ENCODE measurements around the gene ITPKC. TPM values are rescaled to one million over a fixed set of nuclear protein-coding genes. Genes with fewer than 3 reads are reported as not detected.
A peak's percentile ranks its signal among the peaks of the same experiment; 100 is the strongest.

ITPKC gene
- total RNA-seq, 4 donors from 2014 or later, result 58.5 to 127 (median 95.7) TPM

- Histone ChIP-seq H3K4me1 (peaks cover 17 to 62% (median 22%) of the 10 kb centered on the region in 3 donors), H3K36me3 (peaks cover 26 to 41% (median 35%) of the 10 kb centered on the region in 3 donors), H3K9me3 (no peaks in the 10 kb centered on the region), H3K27ac (peak overlapping the region; percentile 26 to 80 (median 54)), H3K4me3 (no peak overlapping the region), H3K27me3 (no peaks in the 10 kb centered on the region)
- intact Hi-C loops (cut with DNase I), result no loop called here
- WGBS, 2 donors, result 80 to 100% methylated on average over 1 to 2 of the region's 17 CpGs
- no peak for DNase-seq
- no peak for TF ChIP-seq POLR2A (IDR thresholded peaks at IDR 0.05)
- TF ChIP-seq CTCF (IDR thresholded peaks at IDR 0.05), result no peak
Measured at GRCh38 chr19:40742477-40742876, 25.6 kb downstream of the ITPKC start.

GRCh38 chr19:40742886-40743285 lies 26.0 kb downstream of the ITPKC start:
- DNase-seq, result no peak
- intact Hi-C loops (cut with DNase I), result no loop called here
- TF ChIP-seq POLR2A (IDR thresholded peaks at IDR 0.05) (no peak), CTCF (IDR thresholded peaks at IDR 0.05) (no peak)
- Histone ChIP-seq H3K36me3 (peaks cover 22 to 37% (median 31%) of the 10 kb centered on the region in 3 donors), H3K27me3 (no peaks in the 10 kb centered on the region), H3K4me3 (no peak overlapping the region), H3K9me3 (no peaks in the 10 kb centered on the region), H3K27ac (peak overlapping the region in 2 of 4 donors; percentile 26 to 80), H3K4me1 (peaks cover 17 to 62% (median 22%) of the 10 kb centered on the region in 3 donors)
- 91 to 93% methylated on average over 10 to 11 of the region's 12 CpGs for WGBS, 2 donors

GRCh38 chr19:40743926-40744325 lies 27.0 kb downstream of the ITPKC start:
- TF ChIP-seq CTCF (IDR thresholded peaks at IDR 0.05) (no peak), POLR2A (IDR thresholded peaks at IDR 0.05) (no peak)
- intact Hi-C loops (cut with DNase I), result no loop called here
- Histone ChIP-seq H3K27ac (no peak overlapping the region), H3K9me3 (no peaks in the 10 kb centered on the region), H3K4me1 (peaks cover 17 to 65% (median 28%) of the 10 kb centered on the region in 3 donors), H3K36me3 (peaks cover 14 to 26% (median 21%) of the 10 kb centered on the region in 3 donors), H3K4me3 (no peak overlapping the region), H3K27me3 (no peaks in the 10 kb centered on the region)
- WGBS, 2 donors, result 82 to 98% methylated on average over 5 to 7 of the region's 10 CpGs
- DNase-seq, result no peak

- 64 to 73% methylated on average over 2 to 7 of the region's 17 CpGs for WGBS, 2 donors
- Histone ChIP-seq H3K27ac (peak overlapping the region in 3 of 4 donors; percentile 11 to 36 (median 18)), H3K27me3 (no peaks in the 10 kb centered on the region), H3K9me3 (no peaks in the 10 kb centered on the region), H3K4me3 (no peak overlapping the region), H3K36me3 (peaks cover 6 to 18% (median 13%) of the 10 kb centered on the region in 3 donors), H3K4me1 (peaks cover 15 to 65% (median 32%) of the 10 kb centered on the region in 3 donors)
- TF ChIP-seq POLR2A (IDR thresholded peaks at IDR 0.05), result no peak
- no peak for TF ChIP-seq CTCF (IDR thresholded peaks at IDR 0.05)
- DNase-seq, result no peak
- intact Hi-C loops (cut with DNase I), result no loop called here
Measured at GRCh38 chr19:40744554-40745401, 27.9 kb downstream of the ITPKC start.

- peaks cover 0 to 12% (median 7%) of the 10 kb centered on the region in 3 donors for H3K36me3 ChIP-seq
- H3K9me3 ChIP-seq, result no peaks in the 10 kb centered on the region
- no peak overlapping the region for H3K4me3 ChIP-seq
- WGBS, 2 donors, result 77 to 80% methylated on average over 6 to 7 of the region's 7 CpGs
- H3K4me1 ChIP-seq, result peaks cover 11 to 63% (median 26%) of the 10 kb centered on the region in 3 donors
- H3K27ac ChIP-seq, result peak overlapping the region in 3 of 4 donors; percentile 11 to 36 (median 18)
- TF ChIP-seq POLR2A (IDR thresholded peaks at IDR 0.05), result no peak
- no peak for DNase-seq
- no peaks in the 10 kb centered on the region for H3K27me3 ChIP-seq
- intact Hi-C loops (cut with DNase I), result no loop called here
Measured at GRCh38 chr19:40745402-40745780, 28.5 kb downstream of the ITPKC start.
